Fibroblast of mammary gland (primary cell): Measurements from ENCODE around the gene GSPT2.

Experiments used
- DNase-seq: peaks from one replicate; pipeline ENCODE4 v3.0.0-alpha.2; 2010; ENCODE audit warnings: low read depth
- H3K4me3 ChIP-seq: 2 replicates; pipeline ENCODE4 v1.5.1; 2011; ENCODE audit warnings: low read depth, mild to moderate bottlenecking, low read length, moderate library complexity; ENCODE audit not compliant: control insufficient read depth
- CTCF ChIP-seq: conservative IDR thresholded peaks from 2 replicates; pipeline ENCODE4 v1.5.1; 2011; ENCODE audit warnings: low read depth, low read length, inconsistent platforms; ENCODE audit not compliant: control insufficient read depth, insufficient read depth

Gene GSPT2

DNA sequence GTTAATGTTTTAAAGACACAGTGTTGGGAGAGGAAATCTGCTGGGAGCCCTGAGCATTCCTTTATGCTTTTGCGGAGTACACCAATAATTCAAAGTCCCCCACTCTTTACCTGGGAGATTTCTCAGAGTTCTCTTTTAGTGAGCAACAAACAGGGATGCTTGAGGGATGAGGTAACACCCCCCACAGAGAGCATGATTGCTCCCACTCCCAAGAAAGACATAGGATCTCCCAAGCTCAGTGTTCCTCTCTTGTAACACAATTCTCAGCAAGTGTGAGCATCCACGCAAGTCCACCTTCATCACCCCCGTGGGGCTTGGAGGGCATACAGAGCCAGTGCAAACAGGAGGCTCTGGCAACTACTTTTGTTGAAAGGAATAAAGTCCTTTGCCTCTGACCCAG, 36.1 kb downstream of the GSPT2 start:
- DNase-seq: no peak
- TF ChIP-seq CTCF: no peak
- H3K4me3 ChIP-seq: no peak overlapping the region

- DNase-seq: no peak
- TF ChIP-seq CTCF: no peak
- no peak overlapping the region for H3K4me3 ChIP-seq
These were observed 51.9 kb downstream of the GSPT2 start for GRCh38 chrX:51795136-51795535.
